HG03196 (cell line): ENCODE data around the gene NGEF.

ENCODE experiments used
- ATAC-seq: cut with Tn5 transposase; IDR thresholded peaks from one replicate; pipeline ENCODE4 v1.9.1; 2021; ENCODE audit not compliant: unreplicated experiment

Gene NGEF

DNA sequence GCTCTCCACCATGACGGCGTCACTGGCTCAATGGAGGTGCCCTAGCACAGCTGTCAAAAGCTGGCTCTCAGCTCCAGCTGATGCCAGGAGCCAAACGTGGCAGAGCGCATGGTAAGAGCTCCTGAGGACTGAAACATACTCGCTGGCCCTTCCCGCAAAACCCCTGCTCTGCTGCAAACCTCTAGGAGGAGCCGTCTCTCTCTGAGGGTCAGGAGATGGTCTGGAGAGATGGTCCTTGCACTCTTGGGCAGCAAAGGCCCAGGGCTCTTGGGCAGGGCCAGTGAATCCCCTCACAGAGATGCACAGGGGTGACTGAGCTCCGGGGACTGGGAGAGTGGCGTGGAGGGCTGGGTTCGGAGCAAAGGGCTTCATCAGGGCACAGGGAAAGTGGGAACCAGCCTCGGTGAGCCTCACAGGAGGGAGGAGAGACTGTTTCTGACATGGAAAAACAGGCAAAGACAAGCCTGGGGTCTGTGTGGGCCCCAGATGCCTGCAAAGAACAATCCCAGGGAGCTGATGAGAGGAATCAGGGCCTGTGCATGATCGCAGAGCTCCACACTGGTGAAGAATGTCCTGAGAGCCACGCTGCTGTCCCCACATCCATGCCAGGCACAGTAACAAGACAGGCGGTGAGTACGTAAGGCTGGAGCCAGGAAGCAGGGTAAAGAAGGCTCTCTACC, 125.7 kb downstream of the NGEF start:
- ATAC-seq: no peak

GRCh38 chr2:232886632-232887031, 126.4 kb downstream of the NGEF start:
- ATAC-seq: no peak

DNA sequence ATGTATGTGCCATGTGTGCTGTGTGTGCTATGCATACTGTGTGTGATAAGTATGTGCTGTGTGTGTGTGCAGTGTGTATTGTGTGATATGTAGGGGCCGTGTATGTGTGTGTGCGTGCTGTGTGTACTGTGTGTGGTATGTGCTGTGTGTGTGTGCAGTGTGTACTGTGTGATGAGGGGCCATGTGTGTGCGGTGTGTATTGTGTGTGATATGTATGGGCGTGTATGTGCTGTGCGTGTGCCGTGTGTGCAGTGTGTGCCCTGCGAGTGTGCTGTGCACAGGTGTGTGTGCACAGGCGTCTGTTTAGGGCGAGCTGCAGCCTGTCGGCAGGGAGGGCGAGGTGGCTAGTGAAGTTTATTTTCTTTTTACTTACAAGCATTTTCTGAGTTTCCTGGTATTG, 126.9 kb downstream of the NGEF start:
- no peak for ATAC-seq

- no peak for ATAC-seq
Measured at GRCh38 chr2:232885264-232885961, 127.6 kb downstream of the NGEF start.

- no peak for ATAC-seq
Measured at GRCh38 chr2:232884549-232885263, 128.3 kb downstream of the NGEF start.

DNA sequence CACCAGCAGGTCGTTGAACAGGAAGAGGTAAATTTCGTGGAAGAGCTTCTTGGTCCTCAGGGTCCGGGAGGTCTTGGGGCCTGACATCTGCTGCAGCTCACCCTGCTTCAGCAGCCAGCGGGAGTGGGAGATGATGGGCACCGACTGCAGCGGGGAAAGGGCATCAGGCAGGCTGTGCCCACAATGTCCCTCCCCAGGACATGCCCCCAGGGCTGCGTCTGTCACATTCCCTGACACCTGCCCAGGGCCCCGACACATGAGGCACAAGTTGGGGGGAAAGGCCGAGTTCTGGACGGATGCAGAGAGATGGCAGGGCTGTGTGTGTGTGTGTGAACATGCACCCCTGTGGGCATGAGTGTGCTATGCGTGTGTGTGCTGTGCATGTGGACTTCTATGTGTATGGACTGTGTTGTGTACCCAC, 129.0 kb downstream of the NGEF start:
- no peak for ATAC-seq

DNA sequence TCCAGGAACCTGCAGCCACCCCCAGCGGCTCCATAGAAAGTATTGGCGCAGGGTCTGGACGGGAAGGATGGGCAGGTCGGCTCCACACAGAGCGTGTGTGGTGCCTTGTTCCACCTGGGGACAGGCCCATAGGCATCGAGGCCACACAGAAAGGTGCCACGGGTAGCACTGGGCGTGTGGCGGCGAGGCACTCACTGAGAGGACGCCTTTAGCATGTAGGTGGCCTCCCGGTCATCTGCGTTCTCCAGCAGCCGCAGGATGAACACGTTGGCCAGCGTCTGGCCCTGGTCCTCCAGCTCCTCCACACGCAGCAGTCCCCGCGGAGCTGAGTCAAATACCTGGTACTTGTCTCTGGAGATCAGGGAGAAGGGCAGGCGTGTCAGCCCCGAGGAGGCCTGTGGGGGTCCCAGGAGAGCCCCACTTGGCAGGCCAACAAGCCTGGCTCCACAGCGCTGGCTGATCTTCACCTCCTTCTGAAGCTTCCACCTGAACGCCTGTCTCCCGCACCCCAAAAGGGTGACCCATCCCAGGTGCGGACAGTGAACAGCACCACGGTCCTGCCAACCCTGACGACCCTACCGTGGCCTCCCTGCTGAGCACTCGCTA, 129.8 kb downstream of the NGEF start:
- no peak for ATAC-seq

DNA sequence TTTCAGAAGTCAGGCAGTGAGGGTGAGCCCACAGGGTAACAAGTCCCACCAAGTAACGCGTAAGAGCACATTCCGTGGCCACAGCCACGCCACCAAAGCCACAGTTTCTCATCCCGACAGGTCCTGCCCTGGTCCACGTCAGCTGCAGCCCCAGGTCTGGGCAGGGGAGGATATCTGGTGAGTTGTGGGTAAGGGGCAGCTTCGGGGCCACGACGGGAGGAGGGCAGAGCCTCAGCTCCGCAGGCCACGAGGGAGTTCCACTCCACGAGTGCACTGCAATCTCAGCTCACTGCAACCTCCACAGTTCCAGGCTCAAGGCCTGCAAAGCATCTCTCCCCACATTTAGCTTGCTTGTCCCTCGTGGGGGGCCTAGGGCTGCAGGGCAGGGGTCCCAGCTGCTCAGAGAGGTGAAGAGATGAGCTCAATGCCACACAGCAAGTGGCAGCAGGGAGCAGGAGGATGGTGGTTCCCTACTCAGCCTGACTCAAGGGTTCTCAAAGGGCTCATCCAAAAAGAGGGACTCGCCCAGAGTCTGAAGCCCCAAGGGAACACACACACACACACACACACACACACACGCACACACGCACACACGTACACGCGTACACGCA, 130.4 kb downstream of the NGEF start:
- ATAC-seq: no peak

GRCh38 chr2:232882085-232882484, 131.0 kb downstream of the NGEF start:
- ATAC-seq: no peak

DNA sequence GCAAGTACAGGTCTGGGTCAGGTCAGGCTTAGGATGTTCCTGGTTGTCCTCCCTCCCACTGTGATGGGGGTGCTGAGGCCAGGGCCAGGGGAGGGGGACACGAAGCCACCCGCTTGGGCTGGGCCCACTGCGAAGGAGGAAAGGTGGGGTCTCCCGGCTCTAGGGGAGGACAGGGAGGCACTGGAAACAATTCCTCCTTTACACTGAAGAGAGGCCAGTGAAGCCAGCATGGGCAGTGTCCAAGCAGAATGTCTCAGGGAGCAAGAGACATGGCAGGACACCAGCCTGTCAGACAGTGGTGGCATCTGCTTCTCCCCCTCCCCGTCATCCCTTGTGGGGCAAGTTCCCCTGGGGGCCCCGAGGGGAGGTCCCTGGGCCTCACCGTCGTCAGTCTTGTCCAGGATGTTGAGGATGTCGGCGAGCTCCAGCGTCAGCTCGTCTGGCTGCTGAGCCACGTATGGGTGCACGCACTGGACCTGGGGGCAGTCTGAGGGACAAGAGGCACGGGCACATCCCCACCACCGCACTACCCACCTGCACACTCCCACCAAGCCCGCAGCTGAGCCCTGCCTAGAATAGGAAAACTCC, 132.2 kb downstream of the NGEF start:
- ATAC-seq: no peak

DNA sequence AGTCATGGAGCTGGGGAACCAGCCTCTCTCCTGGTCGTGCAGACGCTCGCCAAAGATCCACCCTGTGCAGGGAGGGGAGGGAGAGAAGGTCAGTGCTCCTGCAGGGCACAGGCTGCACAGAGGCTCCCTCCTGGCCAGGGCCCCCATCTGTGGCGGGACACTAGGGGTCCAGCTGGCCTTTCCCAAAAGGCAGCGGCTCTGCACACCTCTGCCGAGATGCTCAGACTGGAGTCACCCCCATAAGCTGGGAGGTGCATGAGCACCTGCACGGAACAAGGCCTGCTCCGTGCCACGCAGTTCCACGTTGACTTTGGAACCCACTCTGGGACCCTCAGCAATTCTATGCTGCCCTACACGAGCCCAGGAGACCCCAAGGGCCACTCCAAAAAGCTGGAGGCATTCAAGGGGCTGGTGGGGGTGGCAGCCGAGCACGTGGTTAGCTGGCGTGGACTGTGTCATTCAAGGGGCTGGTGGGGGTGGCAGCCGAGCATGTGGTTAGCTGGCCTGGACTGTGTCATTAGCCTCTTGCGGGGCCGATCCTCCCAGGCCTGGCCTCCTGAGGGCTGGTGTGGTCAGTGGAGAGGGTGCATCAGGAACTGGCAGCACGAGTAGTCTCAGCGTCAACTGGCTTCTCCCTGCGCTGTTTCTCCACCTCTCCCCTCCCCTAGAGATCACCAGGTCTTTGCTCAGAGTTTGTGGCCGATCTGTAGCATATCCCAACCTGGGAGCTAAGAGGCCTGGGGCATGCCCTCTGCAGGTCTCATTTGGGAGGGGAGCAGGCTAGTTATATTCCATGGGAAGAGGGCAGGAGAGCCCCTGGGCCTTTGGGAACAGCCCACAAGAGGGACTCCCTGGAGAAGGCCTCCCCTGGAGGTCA, 133.2 kb downstream of the NGEF start:
- no peak for ATAC-seq

GRCh38 chr2:232878855-232879617, 134.0 kb downstream of the NGEF start:
- ATAC-seq: no peak

- ATAC-seq: no peak
Measured at GRCh38 chr2:232877940-232878511, 135.0 kb downstream of the NGEF start.

- no peak for ATAC-seq
Measured at GRCh38 chr2:232876978-232877441, 136.0 kb downstream of the NGEF start.

GRCh38 chr2:232876161-232876977, 136.7 kb downstream of the NGEF start:
- ATAC-seq: no peak

- ATAC-seq: no peak
Measured at GRCh38 chr2:232875256-232876121, 137.6 kb downstream of the NGEF start.

- no peak for ATAC-seq
Measured at GRCh38 chr2:232874677-232875223, 138.3 kb downstream of the NGEF start.
